ENCODE data around the gene RASA3. TPM values are rescaled to one million over a fixed set of nuclear protein-coding genes. Genes with fewer than 3 reads are reported as not detected.

Gene RASA3
- polyA plus RNA-seq, 3 donors: 9.0 to 32.6 (median 16.6) TPM

GRCh38 chr13:113995051-113995601, 137.3 kb downstream of the RASA3 start:
- no peak overlapping the region for H3K9ac ChIP-seq (ENCODE audit: insufficient read depth, low read length, poor library complexity, severe bottlenecking)
- no peak overlapping the region for H3K27ac ChIP-seq (ENCODE audit: low read depth in 1 of 2, low read length in 2 of 2)
- WGBS (ENCODE audit: insufficient coverage): 92% methylated on average over 22 of the region's 23 CpGs
- DNase-seq: no peak
- Mint-ChIP-seq H3K27me3 (ENCODE audit: low read depth in 3 of 3) (peaks cover 0 to 2% (median 0%) of the 10 kb centered on the region in 3 donors), H3K36me3 (peaks cover 68 to 77% of the 10 kb centered on the region in 2 donors), H3K9me3 (peaks cover 0 to 11% (median 1%) of the 10 kb centered on the region in 7 donors), H3K4me3 (no peak overlapping the region), H3K27ac (peak overlapping the region in 2 of 7 donors; percentile 62 to 66), H3K4me1 (no peaks in the 10 kb centered on the region)
- H4K20me1 ChIP-seq (ENCODE audit: insufficient read depth, low read length): peaks cover 6% of the 10 kb centered on the region
- intact Hi-C loops (cut with micrococcal nuclease): no loop called here
- H3K4me2 ChIP-seq (replicated peaks; ENCODE audit: extremely low read depth, low read length, poor library complexity, severe bottlenecking): no peak overlapping the region
- H3K36me3 ChIP-seq (replicated peaks in 1 of 2; ENCODE audit: control insufficient read depth in 1 of 2, insufficient read depth in 2 of 2, low read length in 2 of 2): peaks cover 77 to 88% of the 10 kb centered on the region in 2 donors
- peaks cover 0 to 3% of the 10 kb centered on the region in 2 donors for H3K9me3 ChIP-seq (replicated peaks in 1 of 2; ENCODE audit: control insufficient read depth in 1 of 2, insufficient read depth in 1 of 2, low read length in 2 of 2)
- no peak overlapping the region for H2AFZ ChIP-seq (ENCODE audit: insufficient read depth, low read depth, low read length, poor library complexity, severe bottlenecking)
- H3K4me1 ChIP-seq (ENCODE audit: control insufficient read depth in 1 of 2, insufficient read depth in 2 of 2, low read length in 2 of 2): no peaks in the 10 kb centered on the region
- no peaks in the 10 kb centered on the region for H3K79me2 ChIP-seq (ENCODE audit: insufficient read depth, low read length)
- TF ChIP-seq, protein P1, sequence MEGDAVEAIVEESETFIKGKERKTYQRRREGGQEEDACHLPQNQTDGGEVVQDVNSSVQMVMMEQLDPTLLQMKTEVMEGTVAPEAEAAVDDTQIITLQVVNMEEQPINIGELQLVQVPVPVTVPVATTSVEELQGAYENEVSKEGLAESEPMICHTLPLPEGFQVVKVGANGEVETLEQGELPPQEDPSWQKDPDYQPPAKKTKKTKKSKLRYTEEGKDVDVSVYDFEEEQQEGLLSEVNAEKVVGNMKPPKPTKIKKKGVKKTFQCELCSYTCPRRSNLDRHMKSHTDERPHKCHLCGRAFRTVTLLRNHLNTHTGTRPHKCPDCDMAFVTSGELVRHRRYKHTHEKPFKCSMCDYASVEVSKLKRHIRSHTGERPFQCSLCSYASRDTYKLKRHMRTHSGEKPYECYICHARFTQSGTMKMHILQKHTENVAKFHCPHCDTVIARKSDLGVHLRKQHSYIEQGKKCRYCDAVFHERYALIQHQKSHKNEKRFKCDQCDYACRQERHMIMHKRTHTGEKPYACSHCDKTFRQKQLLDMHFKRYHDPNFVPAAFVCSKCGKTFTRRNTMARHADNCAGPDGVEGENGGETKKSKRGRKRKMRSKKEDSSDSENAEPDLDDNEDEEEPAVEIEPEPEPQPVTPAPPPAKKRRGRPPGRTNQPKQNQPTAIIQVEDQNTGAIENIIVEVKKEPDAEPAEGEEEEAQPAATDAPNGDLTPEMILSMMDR (IDR thresholded peaks at IDR 0.05): no peak
- no peaks in the 10 kb centered on the region for H3K27me3 ChIP-seq (ENCODE audit: control insufficient read depth in 2 of 2, insufficient read depth in 2 of 2, low read length in 2 of 2)
- no peak overlapping the region for H3K4me3 ChIP-seq (replicated peaks in 1 of 3; ENCODE audit: low read depth in 2 of 3, low read length in 3 of 3)

GRCh38 chr13:113992276-113993005, 140.0 kb downstream of the RASA3 start:
- H3K36me3 Mint-ChIP-seq: peaks cover 64 to 72% of the 10 kb centered on the region in 2 donors
- Histone ChIP-seq H4K20me1 (ENCODE audit: insufficient read depth, low read length) (no peaks in the 10 kb centered on the region), H2AFZ (ENCODE audit: insufficient read depth, low read depth, low read length, poor library complexity, severe bottlenecking) (no peak overlapping the region), H3K9ac (ENCODE audit: insufficient read depth, low read length, poor library complexity, severe bottlenecking) (no peak overlapping the region), H3K79me2 (ENCODE audit: insufficient read depth, low read length) (no peaks in the 10 kb centered on the region), H3K27me3 (ENCODE audit: control insufficient read depth in 2 of 2, insufficient read depth in 2 of 2, low read length in 2 of 2) (no peaks in the 10 kb centered on the region), H3K36me3 (replicated peaks in 1 of 2; ENCODE audit: control insufficient read depth in 1 of 2, insufficient read depth in 2 of 2, low read length in 2 of 2) (peaks cover 66 to 79% of the 10 kb centered on the region in 2 donors), H3K4me2 (replicated peaks; ENCODE audit: extremely low read depth, low read length, poor library complexity, severe bottlenecking) (no peak overlapping the region), H3K4me3 (replicated peaks in 1 of 3; ENCODE audit: low read depth in 2 of 3, low read length in 3 of 3) (no peak overlapping the region), H3K9me3 (replicated peaks in 1 of 2; ENCODE audit: control insufficient read depth in 1 of 2, insufficient read depth in 1 of 2, low read length in 2 of 2) (peaks cover 0 to 3% of the 10 kb centered on the region in 2 donors), H3K4me1 (ENCODE audit: control insufficient read depth in 1 of 2, insufficient read depth in 2 of 2, low read length in 2 of 2) (no peaks in the 10 kb centered on the region), H3K27ac (ENCODE audit: low read depth in 1 of 2, low read length in 2 of 2) (no peak overlapping the region)
- H3K27ac Mint-ChIP-seq: no peak overlapping the region
- H3K27me3 Mint-ChIP-seq (ENCODE audit: low read depth in 3 of 3): no peaks in the 10 kb centered on the region
- WGBS (ENCODE audit: insufficient coverage): 96% methylated on average over 12 of the region's 21 CpGs
- no peak for DNase-seq
- H3K4me1 Mint-ChIP-seq: no peaks in the 10 kb centered on the region
- TF ChIP-seq, protein P1 (IDR thresholded peaks at IDR 0.05): no peak
- intact Hi-C loops (cut with micrococcal nuclease): no loop called here
- H3K9me3 Mint-ChIP-seq: peaks cover 0 to 28% (median 0%) of the 10 kb centered on the region in 7 donors
- no peak overlapping the region for H3K4me3 Mint-ChIP-seq
